H9 (cell line): ENCODE data around the gene MTFMT. TPM values are rescaled to one million over a fixed set of nuclear protein-coding genes. Genes with fewer than 3 reads are reported as not detected.
"Not testable (repeated sequence)": the region's sequence is repeated elsewhere in the genome, so short reads cannot be mapped to it uniquely, and the experiment has no call there.

Experiments used
- DNase-seq: peaks from one replicate; pipeline ENCODE4 v3.0.0-alpha.2; 2017
- H2AFZ ChIP-seq: one replicate; pipeline ENCODE4 v1.6.1; 2013; ENCODE audit warnings: mild to moderate bottlenecking, low read length, control low read depth, moderate library complexity
- H2AK5ac ChIP-seq: 2 replicates; pipeline ENCODE4 v1.6.1; 2013; ENCODE audit warnings: low read length, control low read depth, mixed read lengths; ENCODE audit not compliant: insufficient read length
- H2BK120ac ChIP-seq: one replicate; pipeline ENCODE4 v1.6.1; 2013; ENCODE audit warnings: low read depth, mild to moderate bottlenecking, low read length, control low read depth, inconsistent platforms; ENCODE audit not compliant: poor library complexity, severe bottlenecking
- H2BK12ac ChIP-seq: 2 replicates; pipeline ENCODE4 v1.6.1; 2013; ENCODE audit warnings: low read length, control low read depth, mixed read lengths, low read depth; ENCODE audit not compliant: insufficient read length
- H2BK15ac ChIP-seq: 2 replicates; pipeline ENCODE4 v1.6.1; 2013; ENCODE audit warnings: low read depth, low read length, control low read depth
- H2BK20ac ChIP-seq: one replicate; pipeline ENCODE4 v1.6.1; 2013; ENCODE audit warnings: low read depth, mild to moderate bottlenecking, low read length, control low read depth, inconsistent platforms; ENCODE audit not compliant: poor library complexity, severe bottlenecking
- H2BK5ac ChIP-seq: 2 replicates; pipeline ENCODE4 v1.6.1; 2013; ENCODE audit warnings: low read length, control low read depth, mixed read lengths; ENCODE audit not compliant: insufficient read length
- H3K14ac ChIP-seq: 2 replicates; pipeline ENCODE4 v1.6.1; 2013; ENCODE audit warnings: low read length, control low read depth; ENCODE audit not compliant: insufficient read depth
- H3K18ac ChIP-seq: 2 replicates; pipeline ENCODE4 v1.6.1; 2013; ENCODE audit warnings: low read depth, mild to moderate bottlenecking, mixed read lengths, low read length, control low read depth; ENCODE audit not compliant: insufficient read length
- H3K23ac ChIP-seq: 2 replicates; pipeline ENCODE4 v1.6.1; 2013; ENCODE audit warnings: low read length, control low read depth, mixed read lengths, low read depth; ENCODE audit not compliant: insufficient read length
- H3K23me2 ChIP-seq: 2 replicates; pipeline ENCODE4 v1.6.1; 2013; ENCODE audit warnings: low read depth, mild to moderate bottlenecking, mixed read lengths, low read length, control low read depth; ENCODE audit not compliant: insufficient read length, poor library complexity, severe bottlenecking
- H3K27ac ChIP-seq: 2 replicates; pipeline ENCODE4 v1.5.1; 2013; ENCODE audit warnings: low read length, control low read depth, mixed read lengths, low read depth; ENCODE audit not compliant: insufficient read length
- H3K27me3 ChIP-seq: 2 replicates; pipeline ENCODE4 v1.6.1; 2013; ENCODE audit warnings: low read length, control low read depth, inconsistent platforms; ENCODE audit not compliant: insufficient read depth
- H3K4ac ChIP-seq: 2 replicates; pipeline ENCODE4 v1.6.1; 2013; ENCODE audit warnings: low read depth, mild to moderate bottlenecking, control low read depth, inconsistent platforms, low read length, moderate library complexity
- H3K4me1 ChIP-seq: 2 replicates; pipeline ENCODE4 v1.6.1; 2013; ENCODE audit warnings: low read length, control low read depth, inconsistent platforms; ENCODE audit not compliant: insufficient read depth
- H3K4me2 ChIP-seq: 2 replicates; pipeline ENCODE4 v1.6.1; 2013; ENCODE audit warnings: low read length, control low read depth, mixed read lengths; ENCODE audit not compliant: insufficient read length, insufficient read depth
- H3K56ac ChIP-seq: 2 replicates; pipeline ENCODE4 v1.6.1; 2013; ENCODE audit warnings: low read depth, mild to moderate bottlenecking, mixed read lengths, low read length, control low read depth; ENCODE audit not compliant: insufficient read length
- H3K79me1 ChIP-seq: 2 replicates; pipeline ENCODE4 v1.6.1; 2013; ENCODE audit warnings: low read depth, mild to moderate bottlenecking, moderate library complexity, low read length, control low read depth, inconsistent platforms; ENCODE audit not compliant: insufficient read depth, poor library complexity, severe bottlenecking
- H3K79me2 ChIP-seq: 2 replicates; pipeline ENCODE4 v1.6.1; 2013; ENCODE audit warnings: low read length, control low read depth, inconsistent platforms; ENCODE audit not compliant: insufficient read depth
- H3K9ac ChIP-seq: 2 replicates; pipeline ENCODE4 v1.6.1; 2013; ENCODE audit warnings: low read length, control low read depth, mixed read lengths; ENCODE audit not compliant: insufficient read length; ENCODE audit errors: extremely low read depth
- H3K9me3 ChIP-seq: one replicate; pipeline ENCODE4 v1.6.1; 2013; ENCODE audit warnings: low read depth, low read length, inconsistent platforms; ENCODE audit not compliant: control insufficient read depth
- H3T11ph ChIP-seq: one replicate; pipeline ENCODE4 v1.6.1; 2013; ENCODE audit warnings: mild to moderate bottlenecking, low read length, control low read depth, inconsistent platforms
- H4K20me1 ChIP-seq: one replicate; pipeline ENCODE4 v1.6.1; 2013; ENCODE audit not compliant: control insufficient read depth, insufficient read length, insufficient read depth
- H4K5ac ChIP-seq: 2 replicates; pipeline ENCODE4 v1.6.1; 2013; ENCODE audit warnings: low read depth, mild to moderate bottlenecking, mixed read lengths, low read length, control low read depth; ENCODE audit not compliant: insufficient read length
- H4K8ac ChIP-seq: replicated peaks from 2 replicates; pipeline ENCODE4 v1.6.1; 2013; ENCODE audit warnings: low read length, control low read depth, mixed read lengths, low read depth; ENCODE audit not compliant: insufficient read length
- H4K91ac ChIP-seq: 2 replicates; pipeline ENCODE4 v1.6.1; 2013; ENCODE audit warnings: low read depth, mild to moderate bottlenecking, moderate library complexity, mixed read lengths, low read length, control low read depth; ENCODE audit not compliant: insufficient read length
- H3K27ac Mint-ChIP-seq, 3 experiments: 2 replicates in 2 of 3; 3 replicates in 1 of 3; pipeline ENCODE4 v1.8.0; 2020 to 2021; ENCODE audit warnings: mixed read lengths in 3 of 3, mild to moderate bottlenecking in 1 of 3, moderate library complexity in 1 of 3
- H3K27me3 Mint-ChIP-seq: 2 replicates; pipeline ENCODE4 v1.8.0; 2021; ENCODE audit warnings: low read depth, mild to moderate bottlenecking, moderate library complexity, mixed read lengths
- H3K36me3 Mint-ChIP-seq, 3 experiments: 2 replicates in 2 of 3; 3 replicates in 1 of 3; pipeline ENCODE4 v1.8.0; 2020 to 2021; ENCODE audit warnings: low read depth in 3 of 3, mixed read lengths in 3 of 3; ENCODE audit not compliant: insufficient read depth in 1 of 3
- H3K4me1 Mint-ChIP-seq, 2 experiments: 2 replicates each; pipeline ENCODE4 v1.8.0; 2020; ENCODE audit warnings: mixed read lengths in 2 of 2
- H3K4me3 Mint-ChIP-seq, 2 experiments: 2 replicates in 1 of 2; 3 replicates in 1 of 2; pipeline ENCODE4 v1.8.0; 2020 to 2021; ENCODE audit warnings: mild to moderate bottlenecking in 2 of 2, mixed read lengths in 2 of 2, moderate library complexity in 1 of 2
- H3K9me3 Mint-ChIP-seq, 2 experiments: 2 replicates in 1 of 2; 3 replicates in 1 of 2; pipeline ENCODE4 v1.8.0; 2020; ENCODE audit warnings: mild to moderate bottlenecking in 2 of 2, mixed read lengths in 2 of 2, moderate library complexity in 1 of 2
- WGBS: extraction: QIAGEN DNeasy Blood & Tissue Kit; methylation state at CpG from one replicate; pipeline ENCODE4 v1.1.7; 2013; ENCODE audit warnings: missing lambda C conversion rate, low lambda C conversion rate, mixed read lengths; ENCODE audit not compliant: insufficient read length; ENCODE audit errors: extremely low coverage; 5-methylcytosine and 5-hydroxymethylcytosine counted together
- total RNA-seq: library from RNA; stranded (reverse); gene quantifications from 2 replicates; pipeline ENCODE4 v1.2.1, GENCODE V29; 2021

The MTFMT gene
- total RNA-seq, 1 experiment from 2014 or later: 16.0 TPM

DNA sequence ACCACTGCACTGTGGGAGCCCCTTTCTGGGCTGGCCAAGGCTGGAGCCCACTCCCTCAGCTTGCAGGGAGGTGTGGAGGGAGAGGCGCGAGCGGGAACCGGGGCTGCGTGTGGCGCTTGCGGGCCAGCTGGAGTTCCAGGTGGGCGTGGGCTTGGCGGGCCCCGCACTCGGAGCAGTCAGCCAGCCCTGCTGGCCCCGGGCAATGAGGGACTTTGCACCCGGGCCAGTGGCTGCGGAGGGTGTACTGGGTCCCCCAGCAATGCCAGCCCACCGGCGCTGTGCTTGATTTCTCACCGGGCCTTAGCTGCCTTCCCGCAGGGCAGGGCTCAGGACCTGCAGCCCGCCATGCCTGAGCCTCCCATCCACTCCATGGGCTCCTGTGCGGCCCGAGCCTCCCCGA lies 45.5 kb upstream of the MTFMT start:
- not testable (repeated sequence) for H2BK5ac ChIP-seq, H3K79me2 ChIP-seq, H2AK5ac ChIP-seq, H2BK12ac ChIP-seq, H3K56ac ChIP-seq, H3K4ac ChIP-seq, H3K36me3 Mint-ChIP-seq, H3K23ac ChIP-seq, H4K20me1 ChIP-seq, H3K23me2 ChIP-seq, H4K8ac ChIP-seq, H2BK120ac ChIP-seq, H3K27ac ChIP-seq, H3K79me1 ChIP-seq, H3K27ac Mint-ChIP-seq, H3K9me3 Mint-ChIP-seq, H3K18ac ChIP-seq, H2AFZ ChIP-seq, H3K9me3 ChIP-seq, H2BK15ac ChIP-seq, H4K91ac ChIP-seq, H3K4me2 ChIP-seq, H3K4me1 ChIP-seq, H3T11ph ChIP-seq, DNase-seq, H3K9ac ChIP-seq, H4K5ac ChIP-seq, H2BK20ac ChIP-seq, H3K4me3 Mint-ChIP-seq, H3K27me3 ChIP-seq, H3K14ac ChIP-seq
- Mint-ChIP-seq H3K4me1 (peaks cover 10 to 17% of the 10 kb centered on the region in 2 experiments), H3K27me3 (peaks cover 18% of the 10 kb centered on the region)
- WGBS: no CpG with 5 or more reads among the region's 22 CpGs
